Stimulated activated CD4-positive, alpha-beta T cell treated with anti-CD3 and anti-CD28 coated beads, TNF-alpha, amount 100 ng/mL, for 4 hours (primary cell): ENCODE measurements around the gene SIGMAR1.
"Not testable (repeated sequence)": the region's sequence is repeated elsewhere in the genome, so short reads cannot be mapped to it uniquely, and the experiment has no call there.

ENCODE experiments used
- DNase-seq, 3 experiments: peaks; one replicate each; pipeline ENCODE4 v3.0.0-alpha.2; 2020; ENCODE audit warnings: low read depth in 3 of 3

The SIGMAR1 gene

GRCh38 chr9:34654323-34655051 lies 16.9 kb upstream of the SIGMAR1 start:
- no peak for DNase-seq

- no peak for DNase-seq
These were observed 15.8 kb upstream of the SIGMAR1 start for GRCh38 chr9:34653151-34654072.

GRCh38 chr9:34652602-34653000 lies 15.0 kb upstream of the SIGMAR1 start:
- no peak for DNase-seq

GRCh38 chr9:34651876-34652601 lies 14.5 kb upstream of the SIGMAR1 start, which contains the start of gene IL11RA:
Gene IL11RA, plus strand, starts transcription at chr9:34652185. Its CDS starts 3,033 bp downstream, at chr9:34655218.
- peak in 1 of 3 experiments; percentile 35 for DNase-seq

- no peak for DNase-seq
These were observed 13.7 kb upstream of the SIGMAR1 start for GRCh38 chr9:34651321-34651720.

GRCh38 chr9:34650816-34651215 lies 13.2 kb upstream of the SIGMAR1 start:
- DNase-seq, result no peak

- DNase-seq, result no peak
These were observed 11.1 kb upstream of the SIGMAR1 start for GRCh38 chr9:34648673-34649072.

- DNase-seq, result no peak
These were observed 10.1 kb upstream of the SIGMAR1 start for GRCh38 chr9:34647651-34648050.

- DNase-seq, result no peak
These were observed 9.5 kb upstream of the SIGMAR1 start for GRCh38 chr9:34647084-34647403.

GRCh38 chr9:34646211-34647083 lies 8.9 kb upstream of the SIGMAR1 start, which contains the start of gene GALT:
Gene GALT, plus strand, starts transcription at chr9:34646675. Its CDS starts 30 bp downstream, at chr9:34646705.
- peak; percentile 95 to 98 (median 97) for DNase-seq

GRCh38 chr9:34644766-34645314 lies 7.3 kb upstream of the SIGMAR1 start:
- no peak for DNase-seq

- no peak for DNase-seq
These were observed 5.1 kb upstream of the SIGMAR1 start for GRCh38 chr9:34642679-34643078.

- not testable (repeated sequence) for DNase-seq
These were observed 1.7 kb upstream of the SIGMAR1 start for GRCh38 chr9:34639322-34639721.

GRCh38 chr9:34638138-34638445 lies 505 bp upstream of the SIGMAR1 start:
- DNase-seq, result no peak

- DNase-seq, result no peak
These were observed 714 bp downstream of the SIGMAR1 start for GRCh38 chr9:34636791-34637355.

GRCh38 chr9:34635556-34635955 lies 2.0 kb downstream of the SIGMAR1 start:
- no peak for DNase-seq

GRCh38 chr9:34634551-34635248 lies 2.9 kb downstream of the SIGMAR1 start:
- no peak for DNase-seq

GRCh38 chr9:34633851-34634550 lies 3.6 kb downstream of the SIGMAR1 start:
- peak in 2 of 3 experiments; percentile 52 to 56 for DNase-seq

GRCh38 chr9:34633166-34633565 lies 4.4 kb downstream of the SIGMAR1 start:
- DNase-seq, result no peak
